ENCODE data around the gene ZCWPW1. TPM values are rescaled to one million over a fixed set of nuclear protein-coding genes. Genes with fewer than 3 reads are reported as not detected.

The ZCWPW1 gene
- total and polyA plus RNA-seq, 2 of the 13 experiments (the other 11 are each of a cell fraction or from before 2014, with no cell fraction given): 2.4 to 2.5 TPM

DNA sequence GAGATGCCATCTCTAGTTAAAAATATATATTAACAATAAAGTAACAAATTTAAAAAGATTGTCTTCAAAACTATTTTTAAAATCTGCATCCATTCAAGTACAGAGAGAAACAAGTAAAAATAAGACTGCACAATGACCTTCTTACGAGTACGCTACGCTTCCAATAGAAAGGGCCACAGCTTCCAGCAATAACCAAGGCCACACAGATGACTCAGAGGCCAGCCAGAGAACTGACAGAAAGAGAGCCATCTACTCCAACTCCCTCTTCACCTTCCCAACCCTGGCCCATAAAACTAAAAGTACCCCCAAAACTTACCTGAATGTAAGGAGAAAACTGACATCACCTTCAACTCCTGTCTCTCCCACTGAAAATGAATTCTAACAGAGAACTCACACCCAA is 28.5 kb downstream of the ZCWPW1 start:
- H3K4me2 ChIP-seq (ENCODE audit: low read depth, low read length): no peak overlapping the region
- TF ChIP-seq ZNF3 (CRISPR knock-in tag; IDR thresholded peaks at IDR 0.05) (no peak), ZBTB3 (CRISPR knock-in tag; IDR thresholded peaks at IDR 0.05; ENCODE audit: borderline replicate concordance, low read depth) (no peak), NBN (conservative IDR thresholded peaks at IDR 0.05) (no peak), RCOR2 (CRISPR knock-in tag; IDR thresholded peaks at IDR 0.05) (no peak), KDM6A (CRISPR knock-in tag; IDR thresholded peaks at IDR 0.05; ENCODE audit: low read depth) (no peak), RFX5 (IDR thresholded peaks at IDR 0.05; ENCODE audit: low read depth, low read length) (no peak), ZFP36 (IDR thresholded peaks at IDR 0.05; ENCODE audit: borderline replicate concordance, low read depth, low read length, partially characterized antibody) (no peak), HDAC6 (IDR thresholded peaks at IDR 0.05; ENCODE audit: low read depth, low read length) (no peak), SPEN (CRISPR knock-in tag; IDR thresholded peaks at IDR 0.05; ENCODE audit: low read depth) (no peak), CHCHD3 (CRISPR knock-in tag; IDR thresholded peaks at IDR 0.05) (no peak), ZKSCAN8 (CRISPR knock-in tag; IDR thresholded peaks at IDR 0.05; ENCODE audit: borderline replicate concordance) (no peak)
- TF ChIP-seq, protein P1, sequence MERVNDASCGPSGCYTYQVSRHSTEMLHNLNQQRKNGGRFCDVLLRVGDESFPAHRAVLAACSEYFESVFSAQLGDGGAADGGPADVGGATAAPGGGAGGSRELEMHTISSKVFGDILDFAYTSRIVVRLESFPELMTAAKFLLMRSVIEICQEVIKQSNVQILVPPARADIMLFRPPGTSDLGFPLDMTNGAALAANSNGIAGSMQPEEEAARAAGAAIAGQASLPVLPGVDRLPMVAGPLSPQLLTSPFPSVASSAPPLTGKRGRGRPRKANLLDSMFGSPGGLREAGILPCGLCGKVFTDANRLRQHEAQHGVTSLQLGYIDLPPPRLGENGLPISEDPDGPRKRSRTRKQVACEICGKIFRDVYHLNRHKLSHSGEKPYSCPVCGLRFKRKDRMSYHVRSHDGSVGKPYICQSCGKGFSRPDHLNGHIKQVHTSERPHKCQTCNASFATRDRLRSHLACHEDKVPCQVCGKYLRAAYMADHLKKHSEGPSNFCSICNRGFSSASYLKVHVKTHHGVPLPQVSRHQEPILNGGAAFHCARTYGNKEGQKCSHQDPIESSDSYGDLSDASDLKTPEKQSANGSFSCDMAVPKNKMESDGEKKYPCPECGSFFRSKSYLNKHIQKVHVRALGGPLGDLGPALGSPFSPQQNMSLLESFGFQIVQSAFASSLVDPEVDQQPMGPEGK (CRISPR knock-in tag; IDR thresholded peaks at IDR 0.05): no peak
- TF ChIP-seq, protein P2, sequence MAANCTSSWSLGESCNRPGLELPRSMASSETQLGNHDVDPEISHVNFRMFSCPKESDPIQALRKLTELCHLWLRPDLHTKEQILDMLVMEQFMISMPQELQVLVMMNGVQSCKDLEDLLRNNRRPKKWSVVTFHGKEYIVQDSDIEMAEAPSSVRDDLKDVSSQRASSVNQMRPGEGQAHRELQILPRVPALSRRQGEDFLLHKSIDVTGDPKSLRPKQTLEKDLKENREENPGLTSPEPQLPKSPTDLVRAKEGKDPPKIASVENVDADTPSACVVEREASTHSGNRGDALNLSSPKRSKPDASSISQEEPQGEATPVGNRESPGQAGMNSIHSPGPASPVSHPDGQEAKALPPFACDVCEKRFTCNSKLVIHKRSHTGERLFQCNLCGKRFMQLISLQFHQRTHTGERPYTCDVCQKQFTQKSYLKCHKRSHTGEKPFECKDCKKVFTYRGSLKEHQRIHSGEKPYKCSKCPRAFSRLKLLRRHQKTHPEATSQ (CRISPR knock-in tag; IDR thresholded peaks at IDR 0.05; ENCODE audit: borderline replicate concordance): no peak
- TF ChIP-seq, protein P3, sequence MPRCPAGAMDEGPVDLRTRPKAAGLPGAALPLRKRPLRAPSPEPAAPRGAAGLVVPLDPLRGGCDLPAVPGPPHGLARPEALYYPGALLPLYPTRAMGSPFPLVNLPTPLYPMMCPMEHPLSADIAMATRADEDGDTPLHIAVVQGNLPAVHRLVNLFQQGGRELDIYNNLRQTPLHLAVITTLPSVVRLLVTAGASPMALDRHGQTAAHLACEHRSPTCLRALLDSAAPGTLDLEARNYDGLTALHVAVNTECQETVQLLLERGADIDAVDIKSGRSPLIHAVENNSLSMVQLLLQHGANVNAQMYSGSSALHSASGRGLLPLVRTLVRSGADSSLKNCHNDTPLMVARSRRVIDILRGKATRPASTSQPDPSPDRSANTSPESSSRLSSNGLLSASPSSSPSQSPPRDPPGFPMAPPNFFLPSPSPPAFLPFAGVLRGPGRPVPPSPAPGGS (CRISPR knock-in tag; IDR thresholded peaks at IDR 0.05): no peak
- TF ChIP-seq, protein P4, sequence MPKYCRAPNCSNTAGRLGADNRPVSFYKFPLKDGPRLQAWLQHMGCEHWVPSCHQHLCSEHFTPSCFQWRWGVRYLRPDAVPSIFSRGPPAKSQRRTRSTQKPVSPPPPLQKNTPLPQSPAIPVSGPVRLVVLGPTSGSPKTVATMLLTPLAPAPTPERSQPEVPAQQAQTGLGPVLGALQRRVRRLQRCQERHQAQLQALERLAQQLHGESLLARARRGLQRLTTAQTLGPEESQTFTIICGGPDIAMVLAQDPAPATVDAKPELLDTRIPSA (CRISPR knock-in tag; IDR thresholded peaks at IDR 0.05; ENCODE audit: borderline replicate concordance): no peak
- no peaks in the 10 kb centered on the region for H3K9me3 ChIP-seq (ENCODE audit: low read length)
- H3K27me3 ChIP-seq (ENCODE audit: control insufficient read depth in 1 of 2, insufficient read depth in 2 of 2, low read length in 2 of 2): peaks cover 1 to 3% of the 10 kb centered on the region in 2 experiments; a peak in 2 of 5 replicates
- 86% methylated on average over 3 of the region's 3 CpGs for WGBS (ENCODE audit: low lambda C conversion rate)
- no peak overlapping the region for H3K27ac ChIP-seq (ENCODE audit: extremely low read length, insufficient read depth, low read length)
- peak; percentile 16; the same call in 1 of the 3 replicates for ATAC-seq
- H3K79me2 ChIP-seq (ENCODE audit: insufficient read depth, low read length): no peaks in the 10 kb centered on the region
- no peak overlapping the region for H3K9ac ChIP-seq (ENCODE audit: insufficient read depth, low read depth, low read length)
- H4K20me1 ChIP-seq (ENCODE audit: insufficient read depth, low read length): no peaks in the 10 kb centered on the region
- no peak for FAIRE-seq
- in situ Hi-C loops (cut with HindIII; ENCODE audit: extremely low pct_ligation_motif_present, low pct_unique_long_range_greater_than_20kb) (no loop called here), intact Hi-C loops (cut with micrococcal nuclease; ENCODE audit: unreplicated experiment) (no loop called here)
- H3K4me3 ChIP-seq (replicated peaks in 1 of 3; ENCODE audit: insufficient read depth in 1 of 3, low read depth in 2 of 3, low read length in 3 of 3): no peak overlapping the region
- no peaks in the 10 kb centered on the region for H3K36me3 ChIP-seq (replicated peaks in 1 of 2; ENCODE audit: control insufficient read depth in 1 of 2, insufficient read depth in 2 of 2, low read length in 2 of 2)
- ChIA-PET CTCF (ENCODE audit: low intra/inter-chr PET ratio, low total read pairs) (interaction anchor here (1.4 kb wide), 1 partner anchor 50 kb away, joined by 4 read pairs; no protein-coding TSS in a partner anchor), POLR2A (interaction anchor here (2.4 kb wide), 1 partner anchor 29 kb away, joined by 10 read pairs; the partner anchor contains the start of gene ZCWPW1)
- no peak overlapping the region for H2AFZ ChIP-seq (ENCODE audit: low read length)
- no peak for DNase-seq (ENCODE audit: low spot score)
- peaks cover 17% of the 10 kb centered on the region for H3K4me1 ChIP-seq (ENCODE audit: insufficient read depth, low read length)
- no TSS peak for BruUV-seq (replicated peaks)

Data from HepG2 (cell line).